OCI-LY7 (cell line): ENCODE measurements around the gene WNT10A.

Experiments used
- EZH2phosphoT487 ChIP-seq: fragments of 200-600 bp; sonication (generic); IDR thresholded peaks from 2 replicates; pipeline ENCODE4 v1.6.1; 2018; ENCODE audit warnings: low read depth, borderline replicate concordance, mild to moderate bottlenecking, mixed run types, antibody characterized with exemption, low read length, moderate library complexity, mixed read lengths
- TF ChIP-seq, protein P1 (sequence below): fragments of 200-600 bp; sonication (generic); conservative IDR thresholded peaks from 2 replicates; pipeline ENCODE4 v1.5.1; 2014; ENCODE audit warnings: mild to moderate bottlenecking, antibody characterized with exemption, low read length, moderate library complexity, mixed read lengths

DNA sequence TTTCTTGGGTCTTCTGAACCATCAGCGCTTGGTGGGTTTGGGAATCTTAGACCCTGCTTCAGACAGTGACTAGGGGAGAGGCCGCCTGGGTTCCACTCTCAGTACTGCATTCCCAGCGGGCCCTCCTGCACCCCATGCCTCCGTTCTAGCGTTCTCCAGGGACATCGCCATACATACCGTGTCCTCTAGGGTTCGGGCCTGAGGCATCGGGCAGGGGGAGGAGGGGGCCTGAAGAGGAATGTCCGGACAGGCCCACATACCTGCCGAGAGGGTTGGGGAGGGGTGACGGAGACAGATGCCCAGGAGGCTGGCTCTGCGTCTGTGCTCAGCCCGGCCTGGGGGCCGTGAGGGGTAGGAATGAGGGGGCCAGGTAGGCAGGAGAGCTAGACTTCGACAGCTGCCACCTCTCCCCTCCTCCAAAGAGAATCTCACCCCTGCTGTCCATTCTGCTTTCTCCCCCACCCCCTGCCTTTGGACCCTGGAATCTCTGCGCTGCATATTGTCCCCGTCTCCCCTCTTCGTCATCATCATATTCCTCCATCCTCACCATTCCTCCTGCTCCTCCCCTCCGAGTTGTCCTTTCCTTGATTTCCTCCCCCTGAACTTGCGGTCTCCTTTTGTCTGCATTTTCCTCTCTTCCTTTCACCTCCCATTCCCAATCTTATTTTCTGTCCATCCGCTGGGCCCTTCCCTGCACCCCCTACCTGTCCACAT, 7.8 kb upstream of the WNT10A start:
- TF ChIP-seq, protein P1, sequence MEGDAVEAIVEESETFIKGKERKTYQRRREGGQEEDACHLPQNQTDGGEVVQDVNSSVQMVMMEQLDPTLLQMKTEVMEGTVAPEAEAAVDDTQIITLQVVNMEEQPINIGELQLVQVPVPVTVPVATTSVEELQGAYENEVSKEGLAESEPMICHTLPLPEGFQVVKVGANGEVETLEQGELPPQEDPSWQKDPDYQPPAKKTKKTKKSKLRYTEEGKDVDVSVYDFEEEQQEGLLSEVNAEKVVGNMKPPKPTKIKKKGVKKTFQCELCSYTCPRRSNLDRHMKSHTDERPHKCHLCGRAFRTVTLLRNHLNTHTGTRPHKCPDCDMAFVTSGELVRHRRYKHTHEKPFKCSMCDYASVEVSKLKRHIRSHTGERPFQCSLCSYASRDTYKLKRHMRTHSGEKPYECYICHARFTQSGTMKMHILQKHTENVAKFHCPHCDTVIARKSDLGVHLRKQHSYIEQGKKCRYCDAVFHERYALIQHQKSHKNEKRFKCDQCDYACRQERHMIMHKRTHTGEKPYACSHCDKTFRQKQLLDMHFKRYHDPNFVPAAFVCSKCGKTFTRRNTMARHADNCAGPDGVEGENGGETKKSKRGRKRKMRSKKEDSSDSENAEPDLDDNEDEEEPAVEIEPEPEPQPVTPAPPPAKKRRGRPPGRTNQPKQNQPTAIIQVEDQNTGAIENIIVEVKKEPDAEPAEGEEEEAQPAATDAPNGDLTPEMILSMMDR: no peak
- TF ChIP-seq EZH2phosphoT487: no peak
